Loucy (cell line): ENCODE data around the gene RPS16.

Experiments used
- H2AFZ ChIP-seq: fragments of 200-600 bp; sonication (generic); 2 replicates; pipeline ENCODE4 v1.6.0; 2016; ENCODE audit warnings: antibody characterized with exemption, mild to moderate bottlenecking, low read length, moderate library complexity
- H3F3A ChIP-seq: fragments of 200-600 bp; 2 replicates; pipeline ENCODE4 v1.6.0; 2016; ENCODE audit warnings: antibody characterized with exemption, low read depth, mild to moderate bottlenecking
- H3K27me3 ChIP-seq: fragments of 200-600 bp; sonication (generic); 2 replicates; pipeline ENCODE4 v1.6.1; 2014; ENCODE audit warnings: low read length, mild to moderate bottlenecking; ENCODE audit not compliant: insufficient read depth, poor library complexity, severe bottlenecking
- H3K36me3 ChIP-seq: fragments of 200-600 bp; sonication (generic); 2 replicates; pipeline ENCODE4 v1.6.1; 2016; ENCODE audit warnings: low read length; ENCODE audit not compliant: insufficient read depth
- H3K4me1 ChIP-seq: fragments of 200-600 bp; sonication (generic); 2 replicates; pipeline ENCODE4 v1.5.1; 2014; ENCODE audit warnings: low read length, mild to moderate bottlenecking; ENCODE audit not compliant: insufficient read depth, poor library complexity, severe bottlenecking
- H3K4me2 ChIP-seq: fragments of 200-600 bp; sonication (generic); 2 replicates; pipeline ENCODE4 v1.6.0; 2014; ENCODE audit warnings: antibody characterized with exemption, low read length, low read depth, mild to moderate bottlenecking; ENCODE audit not compliant: poor library complexity, severe bottlenecking
- H3K4me3 ChIP-seq: fragments of 200-600 bp; sonication (generic); 2 replicates; pipeline ENCODE4 v1.5.1; 2014; ENCODE audit warnings: low read length, mild to moderate bottlenecking, mixed read lengths; ENCODE audit not compliant: poor library complexity, severe bottlenecking
- H3K79me2 ChIP-seq: fragments of 200-600 bp; sonication (generic); 2 replicates; pipeline ENCODE4 v1.6.1; 2014; ENCODE audit warnings: low read length; ENCODE audit not compliant: insufficient read depth
- H3K9ac ChIP-seq: fragments of 200-600 bp; sonication (generic); 2 replicates; pipeline ENCODE4 v1.6.0; 2014; ENCODE audit warnings: mild to moderate bottlenecking, low read depth, low read length, moderate library complexity; ENCODE audit not compliant: poor library complexity, severe bottlenecking
- H3K9me2 ChIP-seq: fragments of 200-600 bp; sonication (generic); replicated peaks from 2 replicates; pipeline ENCODE4 v1.6.1; 2016; ENCODE audit warnings: low read depth, low read length, mixed read lengths
- H3K9me3 ChIP-seq: fragments of 200-600 bp; sonication (generic); 2 replicates; pipeline ENCODE4 v1.6.1; 2014; ENCODE audit warnings: mild to moderate bottlenecking, antibody characterized with exemption, low read length, low read depth; ENCODE audit not compliant: insufficient read depth
- H4K20me1 ChIP-seq: fragments of 200-600 bp; sonication (generic); 2 replicates; pipeline ENCODE4 v1.6.0; 2014; ENCODE audit warnings: antibody characterized with exemption, low read length, mild to moderate bottlenecking; ENCODE audit not compliant: insufficient read depth, poor library complexity, severe bottlenecking
- EZH2phosphoT487 ChIP-seq: fragments of 200-600 bp; IDR thresholded peaks from 2 replicates; pipeline ENCODE4 v1.6.1; 2018; ENCODE audit warnings: antibody characterized with exemption, mild to moderate bottlenecking, moderate library complexity, borderline replicate concordance
- TF ChIP-seq, protein P1 (sequence below): fragments of 200-600 bp; sonication (generic); conservative IDR thresholded peaks from 2 replicates; pipeline ENCODE4 v1.5.1; 2014; ENCODE audit warnings: mild to moderate bottlenecking, antibody characterized with exemption, low read length

RPS16 gene

GRCh38 chr19:39410017-39410830 is 25.5 kb downstream of the RPS16 start:
- Histone ChIP-seq H3K9me2 (no peaks in the 10 kb centered on the region), H3K4me2 (peak overlapping the region; percentile 97), H3K36me3 (no peaks in the 10 kb centered on the region), H3K9me3 (no peaks in the 10 kb centered on the region), H3K27me3 (peaks cover 5% of the 10 kb centered on the region), H3K4me1 (peaks cover 46% of the 10 kb centered on the region), H4K20me1 (peaks cover 42% of the 10 kb centered on the region), H3F3A (peaks cover 3% of the 10 kb centered on the region), H3K79me2 (peaks cover 65% of the 10 kb centered on the region), H2AFZ (peak overlapping the region; percentile 86), H3K4me3 (peak overlapping the region; percentile 93), H3K9ac (peak overlapping the region; percentile 94)
- TF ChIP-seq, protein P1, sequence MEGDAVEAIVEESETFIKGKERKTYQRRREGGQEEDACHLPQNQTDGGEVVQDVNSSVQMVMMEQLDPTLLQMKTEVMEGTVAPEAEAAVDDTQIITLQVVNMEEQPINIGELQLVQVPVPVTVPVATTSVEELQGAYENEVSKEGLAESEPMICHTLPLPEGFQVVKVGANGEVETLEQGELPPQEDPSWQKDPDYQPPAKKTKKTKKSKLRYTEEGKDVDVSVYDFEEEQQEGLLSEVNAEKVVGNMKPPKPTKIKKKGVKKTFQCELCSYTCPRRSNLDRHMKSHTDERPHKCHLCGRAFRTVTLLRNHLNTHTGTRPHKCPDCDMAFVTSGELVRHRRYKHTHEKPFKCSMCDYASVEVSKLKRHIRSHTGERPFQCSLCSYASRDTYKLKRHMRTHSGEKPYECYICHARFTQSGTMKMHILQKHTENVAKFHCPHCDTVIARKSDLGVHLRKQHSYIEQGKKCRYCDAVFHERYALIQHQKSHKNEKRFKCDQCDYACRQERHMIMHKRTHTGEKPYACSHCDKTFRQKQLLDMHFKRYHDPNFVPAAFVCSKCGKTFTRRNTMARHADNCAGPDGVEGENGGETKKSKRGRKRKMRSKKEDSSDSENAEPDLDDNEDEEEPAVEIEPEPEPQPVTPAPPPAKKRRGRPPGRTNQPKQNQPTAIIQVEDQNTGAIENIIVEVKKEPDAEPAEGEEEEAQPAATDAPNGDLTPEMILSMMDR = no peak
- no peak for TF ChIP-seq EZH2phosphoT487

- Histone ChIP-seq H2AFZ (peak overlapping the region; percentile 86), H3K79me2 (peaks cover 57% of the 10 kb centered on the region), H4K20me1 (peaks cover 33% of the 10 kb centered on the region), H3K4me3 (peak overlapping the region; percentile 93), H3K9me2 (no peaks in the 10 kb centered on the region), H3K9ac (peak overlapping the region; percentile 94), H3K27me3 (peaks cover 5% of the 10 kb centered on the region), H3F3A (peaks cover 3% of the 10 kb centered on the region), H3K4me2 (peak overlapping the region; percentile 97), H3K36me3 (no peaks in the 10 kb centered on the region), H3K4me1 (peaks cover 40% of the 10 kb centered on the region), H3K9me3 (no peaks in the 10 kb centered on the region)
- TF ChIP-seq, protein P1 = no peak
- no peak for TF ChIP-seq EZH2phosphoT487
These were observed 26.3 kb downstream of the RPS16 start for GRCh38 chr19:39409208-39410016.

DNA sequence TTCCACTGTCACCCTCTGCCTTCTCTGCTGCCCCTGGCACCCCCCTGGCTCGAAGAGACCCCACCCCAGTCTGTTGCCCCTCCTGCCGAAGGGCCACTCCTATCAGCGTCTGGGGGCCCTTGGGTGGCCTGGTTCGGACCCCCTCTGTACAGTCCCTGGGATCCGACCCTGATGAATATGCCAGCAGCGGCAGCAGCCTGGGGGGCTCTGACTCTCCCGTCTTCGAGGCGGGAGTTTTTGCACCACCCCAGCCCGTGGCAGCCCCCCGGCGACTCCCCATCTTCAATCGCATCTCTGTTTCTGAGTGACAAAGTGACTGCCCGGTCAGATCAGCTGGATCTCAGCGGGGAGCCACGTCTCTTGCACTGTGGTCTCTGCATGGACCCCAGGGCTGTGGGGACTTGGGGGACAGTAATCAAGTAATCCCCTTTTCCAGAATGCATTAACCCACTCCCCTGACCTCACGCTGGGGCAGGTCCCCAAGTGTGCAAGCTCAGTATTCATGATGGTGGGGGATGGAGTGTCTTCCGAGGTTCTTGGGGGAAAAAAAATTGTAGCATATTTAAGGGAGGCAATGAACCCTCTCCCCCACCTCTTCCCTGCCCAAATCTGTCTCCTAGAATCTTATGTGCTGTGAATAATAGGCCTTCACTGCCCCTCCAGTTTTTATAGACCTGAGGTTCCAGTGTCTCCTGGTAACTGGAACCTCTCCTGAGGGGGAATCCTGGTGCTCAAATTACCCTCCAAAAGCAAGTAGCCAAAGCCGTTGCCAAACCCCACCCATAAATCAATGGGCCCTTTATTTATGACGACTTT is 27.1 kb downstream of the RPS16 start:
- Histone ChIP-seq H3K79me2 (peaks cover 49% of the 10 kb centered on the region), H3K9ac (peak overlapping the region; percentile 94), H3F3A (peaks cover 3% of the 10 kb centered on the region), H4K20me1 (peaks cover 26% of the 10 kb centered on the region), H3K4me2 (peak overlapping the region; percentile 97), H3K4me1 (peaks cover 34% of the 10 kb centered on the region), H2AFZ (no peak overlapping the region), H3K9me3 (no peaks in the 10 kb centered on the region), H3K4me3 (peak overlapping the region; percentile 93), H3K27me3 (peaks cover 5% of the 10 kb centered on the region), H3K36me3 (no peaks in the 10 kb centered on the region), H3K9me2 (no peaks in the 10 kb centered on the region)
- TF ChIP-seq EZH2phosphoT487 = no peak
